Testis (tissue), 3 donors: ENCODE results near the gene SLC27A6. TPM values are rescaled to one million over a fixed set of nuclear protein-coding genes. Genes with fewer than 3 reads are reported as not detected.

ENCODE experiments used
- DNase-seq: peaks from one replicate; pipeline ENCODE4 v3.0.0-alpha.2; 2019
- H3K27ac ChIP-seq, 2 donors: fragments of 200-600 bp; sonication (generic); one replicate each; pipeline ENCODE4 v1.5.1; 2019
- H3K27me3 ChIP-seq: fragments of 200-600 bp; sonication (generic); one replicate; pipeline ENCODE4 v1.5.1; 2019
- H3K36me3 ChIP-seq: fragments of 200-600 bp; sonication (generic); one replicate; pipeline ENCODE4 v1.5.1; 2017; ENCODE audit warnings: low read depth; ENCODE audit errors: missing control alignments
- H3K4me1 ChIP-seq: fragments of 200-600 bp; sonication (generic); one replicate; pipeline ENCODE4 v1.5.1; 2019
- H3K4me3 ChIP-seq, 2 donors: fragments of 200-600 bp; sonication (generic); one replicate each; pipeline ENCODE4 v1.5.1; 2017 to 2019
- H3K9me3 ChIP-seq: fragments of 200-600 bp; sonication (generic); one replicate; pipeline ENCODE4 v1.5.1; 2017
- CTCF ChIP-seq, 3 experiments: fragments of 450-650 bp in 2 of 3; fragments of 200-600 bp in 1 of 3; sonication (generic) in 1 of 3; IDR thresholded peaks; one replicate each; pipeline ENCODE4 v1.5.1; 2016 to 2019; ENCODE audit warnings: antibody characterized with exemption in 3 of 3, mild to moderate bottlenecking in 2 of 3, moderate library complexity in 1 of 3
- POLR2A ChIP-seq: fragments of 450-650 bp; IDR thresholded peaks from one replicate; pipeline ENCODE4 v1.6.1; 2017; ENCODE audit warnings: antibody characterized with exemption, mild to moderate bottlenecking, moderate library complexity
- WGBS, 2 donors: methylation state at CpG; one replicate each; pipeline ENCODE4 v1.1.5; 2018; 5-methylcytosine and 5-hydroxymethylcytosine counted together
- intact Hi-C: fragments of 100-400 bp; cut with DNase I; formaldehyde crosslinking; loops from one replicate; pipeline ENCODE4 v1.15.1; 2023; ENCODE audit warnings: low total_unique reads
- polyA plus RNA-seq: library from polyadenylated mRNA; stranded (reverse); fragments of 350-450 nt; fragmentation: Illumina TruSeq; extraction: RNeasy Lipid Tissue Mini Kit (QIAGEN cat#74804); gene quantifications from one replicate; pipeline ENCODE4 v1.2.3, GENCODE V29; 2014; ENCODE audit warnings: low read depth, low replicate concordance; ENCODE audit not compliant: insufficient read depth
- total RNA-seq, 2 donors: library from RNA; depleted of rRNA; stranded (reverse); fragments of >200 nt; gene quantifications; one replicate each; pipeline ENCODE4 v1.2.3, GENCODE V29; 2016

The SLC27A6 gene
- total and polyA plus RNA-seq, 3 donors from 2014 or later, result 6.1 to 36.4 (median 30.0) TPM

- H3K36me3 ChIP-seq, result no peaks in the 10 kb centered on the region
- H3K4me3 ChIP-seq, result no peak overlapping the region
- no peaks in the 10 kb centered on the region for H3K27me3 ChIP-seq
- H3K4me1 ChIP-seq, result no peaks in the 10 kb centered on the region
- no peak overlapping the region for H3K27ac ChIP-seq
- H3K9me3 ChIP-seq, result no peaks in the 10 kb centered on the region
- intact Hi-C loops, result no loop called here
- TF ChIP-seq CTCF (IDR thresholded peaks at IDR 0.05) (no peak), POLR2A (no peak)
- no peak for DNase-seq
These were observed 102.5 kb downstream of the SLC27A6 start for GRCh38 chr5:129067745-129068144.

GRCh38 chr5:129069292-129069691 is 104.0 kb downstream of the SLC27A6 start:
- H3K9me3 ChIP-seq, result no peaks in the 10 kb centered on the region
- no peak for DNase-seq
- WGBS, 2 donors, result 87 to 88% methylated on average over 2 of the region's 2 CpGs
- H3K4me3 ChIP-seq, result no peak overlapping the region
- H3K36me3 ChIP-seq, result no peaks in the 10 kb centered on the region
- intact Hi-C loops, result no loop called here
- TF ChIP-seq POLR2A (no peak), CTCF (IDR thresholded peaks at IDR 0.05) (no peak)
- no peak overlapping the region for H3K27ac ChIP-seq
- H3K4me1 ChIP-seq, result no peaks in the 10 kb centered on the region
- no peaks in the 10 kb centered on the region for H3K27me3 ChIP-seq

GRCh38 chr5:129073111-129073510 is 107.8 kb downstream of the SLC27A6 start:
- WGBS, 2 donors, result 54 to 62% methylated on average over 3 of the region's 3 CpGs
- Histone ChIP-seq H3K27ac (no peak overlapping the region), H3K4me1 (peaks cover 3% of the 10 kb centered on the region), H3K4me3 (no peak overlapping the region), H3K27me3 (no peaks in the 10 kb centered on the region), H3K9me3 (no peaks in the 10 kb centered on the region), H3K36me3 (no peaks in the 10 kb centered on the region)
- DNase-seq, result no peak
- intact Hi-C loops, result no loop called here
- TF ChIP-seq POLR2A (no peak), CTCF (IDR thresholded peaks at IDR 0.05) (no peak)

- Histone ChIP-seq H3K9me3 (no peaks in the 10 kb centered on the region), H3K4me1 (peaks cover 3% of the 10 kb centered on the region), H3K36me3 (no peaks in the 10 kb centered on the region), H3K27ac (no peak overlapping the region), H3K27me3 (no peaks in the 10 kb centered on the region), H3K4me3 (no peak overlapping the region)
- intact Hi-C loops, result no loop called here
- DNase-seq, result no peak
- WGBS, 2 donors, result 84 to 89% methylated on average over 4 of the region's 4 CpGs
- no peak for TF ChIP-seq CTCF (IDR thresholded peaks at IDR 0.05)
- TF ChIP-seq POLR2A, result no peak
These were observed 109.6 kb downstream of the SLC27A6 start for GRCh38 chr5:129074903-129075302.

GRCh38 chr5:129077433-129078075 is 112.3 kb downstream of the SLC27A6 start:
- no peak for DNase-seq
- Histone ChIP-seq H3K36me3 (no peaks in the 10 kb centered on the region), H3K9me3 (no peaks in the 10 kb centered on the region), H3K27me3 (no peaks in the 10 kb centered on the region), H3K4me3 (no peak overlapping the region), H3K27ac (no peak overlapping the region), H3K4me1 (peaks cover 3% of the 10 kb centered on the region)
- 57 to 75% methylated on average over 3 of the region's 3 CpGs for WGBS, 2 donors
- intact Hi-C loops, result no loop called here
- TF ChIP-seq POLR2A, result no peak
- TF ChIP-seq CTCF (IDR thresholded peaks at IDR 0.05), result no peak
